DND-41 (cell line): ENCODE results near the gene RAB3GAP2.

Experiments used
- ATAC-seq: fragments of 200-7000 bp; cut with Tn5 transposase; 3 replicates; pipeline ENCODE4 v1.9.1; 2021; ENCODE audit warnings: low read depth; ENCODE audit not compliant: insufficient read depth
- DNase-seq: peaks from one replicate; pipeline ENCODE4 v3.0.0-alpha.2; 2020
- H2AFZ ChIP-seq: 2 replicates; pipeline ENCODE4 v1.6.0; 2012; ENCODE audit warnings: low read depth, low read length
- H3K27ac ChIP-seq: 2 replicates; pipeline ENCODE4 v1.5.1; 2012; ENCODE audit warnings: low read length, inconsistent platforms
- H3K27me3 ChIP-seq: fragments of 200-600 bp; sonication (generic); 2 replicates; pipeline ENCODE4 v1.6.0; 2012; ENCODE audit warnings: low read length, mild to moderate bottlenecking, inconsistent platforms; ENCODE audit not compliant: insufficient read depth, poor library complexity
- H3K36me3 ChIP-seq: 2 replicates; pipeline ENCODE4 v1.5.1; 2012; ENCODE audit warnings: low read length, inconsistent platforms; ENCODE audit not compliant: insufficient read depth
- H3K4me1 ChIP-seq: 2 replicates; pipeline ENCODE4 v1.5.1; 2012; ENCODE audit warnings: mild to moderate bottlenecking, low read length; ENCODE audit not compliant: insufficient read depth
- H3K4me2 ChIP-seq: 2 replicates; pipeline ENCODE4 v1.6.0; 2012; ENCODE audit warnings: mild to moderate bottlenecking, moderate library complexity, low read length, inconsistent platforms; ENCODE audit not compliant: insufficient read depth
- H3K4me3 ChIP-seq, 2 experiments: fragments of 200-600 bp in 1 of 2; shearing (Covaris generic) in 1 of 2; 2 replicates each; pipeline ENCODE4 v1.5.1; 2012 to 2016; ENCODE audit warnings: inconsistent platforms in 2 of 2, low read length in 2 of 2, mild to moderate bottlenecking in 2 of 2, low read depth in 1 of 2, moderate library complexity in 1 of 2
- H3K79me2 ChIP-seq: 2 replicates; pipeline ENCODE4 v1.6.0; 2012; ENCODE audit warnings: low read length, inconsistent platforms; ENCODE audit not compliant: insufficient read depth
- H3K9ac ChIP-seq: 2 replicates; pipeline ENCODE4 v1.6.0; 2012; ENCODE audit warnings: low read depth, mild to moderate bottlenecking, inconsistent platforms, low read length, moderate library complexity
- H3K9me3 ChIP-seq: 2 replicates; pipeline ENCODE4 v1.5.1; 2012; ENCODE audit warnings: low read length, moderate library complexity, mild to moderate bottlenecking, inconsistent platforms; ENCODE audit not compliant: insufficient read depth, severe bottlenecking
- H4K20me1 ChIP-seq: 2 replicates; pipeline ENCODE4 v1.6.0; 2012; ENCODE audit warnings: low read length; ENCODE audit not compliant: insufficient read depth
- EZH2 ChIP-seq: IDR thresholded peaks from 3 replicates; pipeline ENCODE4 v1.6.1; 2012; ENCODE audit warnings: borderline replicate concordance, low read depth, mild to moderate bottlenecking, moderate library complexity, low read length, inconsistent platforms; ENCODE audit not compliant: severe bottlenecking
- TF ChIP-seq, protein P1 (sequence below): IDR thresholded peaks from 2 replicates; pipeline ENCODE4 v1.5.1; 2012; ENCODE audit warnings: borderline replicate concordance, low read length, moderate library complexity, mild to moderate bottlenecking; ENCODE audit not compliant: poor library complexity, severe bottlenecking; ENCODE audit errors: extremely low read depth

RAB3GAP2 gene

GRCh38 chr1:220166853-220167252 is 105.4 kb downstream of the RAB3GAP2 start:
- no peak for TF ChIP-seq EZH2
- TF ChIP-seq, protein P1, sequence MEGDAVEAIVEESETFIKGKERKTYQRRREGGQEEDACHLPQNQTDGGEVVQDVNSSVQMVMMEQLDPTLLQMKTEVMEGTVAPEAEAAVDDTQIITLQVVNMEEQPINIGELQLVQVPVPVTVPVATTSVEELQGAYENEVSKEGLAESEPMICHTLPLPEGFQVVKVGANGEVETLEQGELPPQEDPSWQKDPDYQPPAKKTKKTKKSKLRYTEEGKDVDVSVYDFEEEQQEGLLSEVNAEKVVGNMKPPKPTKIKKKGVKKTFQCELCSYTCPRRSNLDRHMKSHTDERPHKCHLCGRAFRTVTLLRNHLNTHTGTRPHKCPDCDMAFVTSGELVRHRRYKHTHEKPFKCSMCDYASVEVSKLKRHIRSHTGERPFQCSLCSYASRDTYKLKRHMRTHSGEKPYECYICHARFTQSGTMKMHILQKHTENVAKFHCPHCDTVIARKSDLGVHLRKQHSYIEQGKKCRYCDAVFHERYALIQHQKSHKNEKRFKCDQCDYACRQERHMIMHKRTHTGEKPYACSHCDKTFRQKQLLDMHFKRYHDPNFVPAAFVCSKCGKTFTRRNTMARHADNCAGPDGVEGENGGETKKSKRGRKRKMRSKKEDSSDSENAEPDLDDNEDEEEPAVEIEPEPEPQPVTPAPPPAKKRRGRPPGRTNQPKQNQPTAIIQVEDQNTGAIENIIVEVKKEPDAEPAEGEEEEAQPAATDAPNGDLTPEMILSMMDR = no peak
- H3K9ac ChIP-seq = no peak overlapping the region
- H3K27me3 ChIP-seq = no peaks in the 10 kb centered on the region
- H2AFZ ChIP-seq = no peak overlapping the region
- no peaks in the 10 kb centered on the region for H4K20me1 ChIP-seq
- DNase-seq (no peak), ATAC-seq (no peak)
- no peak overlapping the region for H3K27ac ChIP-seq
- no peak overlapping the region for H3K4me2 ChIP-seq
- no peaks in the 10 kb centered on the region for H3K9me3 ChIP-seq
- H3K4me3 ChIP-seq = no peak overlapping the region
- H3K4me1 ChIP-seq = no peaks in the 10 kb centered on the region
- no peaks in the 10 kb centered on the region for H3K79me2 ChIP-seq
- peaks cover 78% of the 10 kb centered on the region for H3K36me3 ChIP-seq

DNA sequence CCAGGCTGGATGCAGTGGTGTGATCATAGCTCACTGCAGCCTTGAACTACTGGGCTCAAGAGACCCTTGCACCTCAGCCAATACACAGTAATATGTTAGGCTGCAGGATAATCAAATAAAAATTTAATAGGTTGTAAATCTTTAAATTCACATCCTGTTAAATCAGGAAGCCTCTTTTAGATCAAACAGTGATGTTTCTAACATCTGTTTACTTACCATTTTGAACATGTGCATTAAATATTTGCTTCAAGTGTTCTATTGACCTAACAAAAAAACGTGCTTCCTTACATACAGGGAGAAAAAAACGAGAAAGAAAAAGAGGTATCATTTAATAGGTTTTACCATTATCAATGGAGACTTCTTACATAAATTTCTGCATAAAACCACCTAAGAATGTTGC is 107.7 kb downstream of the RAB3GAP2 start:
- Histone ChIP-seq H3K27me3 (no peaks in the 10 kb centered on the region), H3K4me1 (no peaks in the 10 kb centered on the region), H3K4me3 (no peak overlapping the region), H2AFZ (no peak overlapping the region), H3K4me2 (no peak overlapping the region), H4K20me1 (no peaks in the 10 kb centered on the region), H3K9me3 (no peaks in the 10 kb centered on the region), H3K36me3 (peaks cover 72% of the 10 kb centered on the region), H3K27ac (no peak overlapping the region), H3K9ac (no peak overlapping the region), H3K79me2 (no peaks in the 10 kb centered on the region)
- no peak for TF ChIP-seq EZH2
- TF ChIP-seq, protein P1 = no peak
- DNase-seq (no peak), ATAC-seq (no peak)

- no peaks in the 10 kb centered on the region for H3K27me3 ChIP-seq
- no peak overlapping the region for H2AFZ ChIP-seq
- peaks cover 70% of the 10 kb centered on the region for H3K36me3 ChIP-seq
- no peak overlapping the region for H3K4me3 ChIP-seq
- no peaks in the 10 kb centered on the region for H3K9me3 ChIP-seq
- DNase-seq = no peak
- H3K9ac ChIP-seq = no peak overlapping the region
- H3K79me2 ChIP-seq = no peaks in the 10 kb centered on the region
- TF ChIP-seq, protein P1 = no peak
- no peak overlapping the region for H3K27ac ChIP-seq
- H3K4me2 ChIP-seq = no peak overlapping the region
- H4K20me1 ChIP-seq = no peaks in the 10 kb centered on the region
- ATAC-seq = no peak
- no peaks in the 10 kb centered on the region for H3K4me1 ChIP-seq
Measured at GRCh38 chr1:220164116-220164515, 108.1 kb downstream of the RAB3GAP2 start.

- no peaks in the 10 kb centered on the region for H3K4me1 ChIP-seq
- no peaks in the 10 kb centered on the region for H4K20me1 ChIP-seq
- no peak overlapping the region for H3K4me3 ChIP-seq
- no peaks in the 10 kb centered on the region for H3K79me2 ChIP-seq
- no peak overlapping the region for H3K27ac ChIP-seq
- no peaks in the 10 kb centered on the region for H3K27me3 ChIP-seq
- H2AFZ ChIP-seq = no peak overlapping the region
- H3K4me2 ChIP-seq = no peak overlapping the region
- H3K9ac ChIP-seq = no peak overlapping the region
- no peak for ATAC-seq
- no peak for DNase-seq
- H3K9me3 ChIP-seq = no peaks in the 10 kb centered on the region
- TF ChIP-seq EZH2 = no peak
- TF ChIP-seq, protein P1 = no peak
- peaks cover 67% of the 10 kb centered on the region for H3K36me3 ChIP-seq
Measured at GRCh38 chr1:220160027-220160426, 112.2 kb downstream of the RAB3GAP2 start.
